Measurements from ENCODE around the gene ICE1.

- TF ChIP-seq CTCF (IDR thresholded peaks at IDR 0.05 in 2 of 3, conservative IDR thresholded peaks at IDR 0.05 in 1 of 3; ENCODE audit: insufficient read depth in 2 of 3, low read depth in 1 of 3, low read length in 3 of 3) (no peak), USF1 (CRISPR knock-in tag; IDR thresholded peaks at IDR 0.05) (no peak), HMGXB4 (CRISPR knock-in tag; IDR thresholded peaks at IDR 0.05) (no peak), BRCA1 (IDR thresholded peaks at IDR 0.05) (no peak), BRCA1 (CRISPR knock-in tag; IDR thresholded peaks at IDR 0.05) (no peak), ZBED1 (IDR thresholded peaks at IDR 0.05) (no peak), GABPB1 (CRISPR knock-in tag; IDR thresholded peaks at IDR 0.05) (no peak), HDAC2 (IDR thresholded peaks at IDR 0.05) (no peak), POLR2AphosphoS5 (IDR thresholded peaks at IDR 0.05; ENCODE audit: control insufficient read depth, insufficient read depth, low read depth, low read length) (no peak), POLR2AphosphoS2 (IDR thresholded peaks at IDR 0.05; ENCODE audit: low read length) (no peak), ZFP36 (IDR thresholded peaks at IDR 0.05; ENCODE audit: low read depth, low read length, partially characterized antibody) (no peak), MXI1 (IDR thresholded peaks at IDR 0.05; ENCODE audit: low read depth, low read length) (no peak)
Observed at GRCh38 chr5:5374009-5374715, 48.3 kb upstream of the ICE1 start.

Measured in K562 (cell line).